HepG2 (cell line): Measurements from ENCODE around the gene KDM8. TPM values are rescaled to one million over a fixed set of nuclear protein-coding genes. Genes with fewer than 3 reads are reported as not detected.

Experiments
- ATAC-seq: fragments of 200-7000 bp; cut with Tn5 transposase; 3 replicates; pipeline ENCODE4 v1.9.1; 2020; ENCODE audit warnings: mild to moderate bottlenecking, moderate library complexity
- BruUV-seq: library from RNA; stranded (reverse); fragments of 400-500 nt; replicated peaks from 2 replicates; lab custom pipeline; 2021; lab: Mats Ljungman, UMichigan
- CTCF ChIA-PET: fragments of 300-600 bp; formaldehyde crosslinking; extraction: SDS; loops from one replicate; lab custom pipeline; 2021; ENCODE audit warnings: low total read pairs, inconsistent platforms, low intra/inter-chr PET ratio; lab: Yijun Ruan, JAX
- POLR2A ChIA-PET: fragments of 350-600 bp; sonication (Branson Sonifier 250); formaldehyde crosslinking; loops from one replicate; lab custom pipeline; 2020; ENCODE audit warnings: antibody characterized with exemption, inconsistent platforms; lab: Yijun Ruan, JAX
- DNase-seq: peaks from one replicate; pipeline ENCODE4 v3.0.0-alpha.2; 2015; ENCODE audit warnings: low spot score
- FAIRE-seq: peaks from 3 replicates; lab custom pipeline; 2011; peaks lifted over from hg19 to GRCh38; lab: Jason Lieb, UNC
- H2AFZ ChIP-seq: one replicate; pipeline ENCODE4 v1.6.1; 2011; ENCODE audit warnings: low read length, inconsistent platforms
- H3K27ac ChIP-seq: fragments of 300-600 bp; 3 replicates; pipeline ENCODE4 v1.8.0; 2011; ENCODE audit warnings: mixed run types, mild to moderate bottlenecking, mixed read lengths, low read length, inconsistent platforms; ENCODE audit not compliant: insufficient read depth; ENCODE audit errors: extremely low read length
- H3K27me3 ChIP-seq, 2 experiments: fragments of 200-600 bp in 1 of 2; 2 replicates in 1 of 2; 3 replicates in 1 of 2; pipeline versions ENCODE4 v1.6.0 to v1.8.0; 2011; ENCODE audit warnings: low read length in 2 of 2, mild to moderate bottlenecking in 2 of 2, moderate library complexity in 2 of 2, inconsistent platforms in 1 of 2; ENCODE audit not compliant: insufficient read depth in 2 of 2, control insufficient read depth in 1 of 2
- H3K36me3 ChIP-seq, 2 experiments: fragments of 200-600 bp in 1 of 2; replicated peaks in 1 of 2; 2 replicates in 1 of 2; 3 replicates in 1 of 2; pipeline versions ENCODE4 v1.5.1 to v1.8.0; 2011; ENCODE audit warnings: low read length in 2 of 2, inconsistent platforms in 1 of 2; ENCODE audit not compliant: insufficient read depth in 2 of 2, control insufficient read depth in 1 of 2
- H3K4me1 ChIP-seq: 2 replicates; pipeline ENCODE4 v1.5.1; 2012; ENCODE audit warnings: low read length, inconsistent platforms; ENCODE audit not compliant: insufficient read depth
- H3K4me2 ChIP-seq: 2 replicates; pipeline ENCODE4 v1.6.0; 2011; ENCODE audit warnings: low read depth, low read length, inconsistent platforms
- H3K4me3 ChIP-seq, 3 experiments: fragments of 200-600 bp in 1 of 3; sonication (generic), shearing (Covaris generic) in 1 of 3; replicated peaks in 1 of 3; 2 replicates each; pipeline ENCODE4 v1.5.1; 2011 to 2016; ENCODE audit warnings: low read length in 3 of 3, inconsistent platforms in 2 of 3, low read depth in 2 of 3, mild to moderate bottlenecking in 2 of 3, control low read depth in 1 of 3, mixed read lengths in 1 of 3; ENCODE audit not compliant: insufficient read depth in 1 of 3
- H3K79me2 ChIP-seq: one replicate; pipeline ENCODE4 v1.6.1; 2011; ENCODE audit warnings: low read length, inconsistent platforms; ENCODE audit not compliant: insufficient read depth
- H3K9ac ChIP-seq: 2 replicates; pipeline ENCODE4 v1.6.0; 2011; ENCODE audit warnings: mild to moderate bottlenecking, low read depth, low read length, inconsistent platforms; ENCODE audit not compliant: insufficient read depth
- H3K9me3 ChIP-seq: 2 replicates; pipeline ENCODE4 v1.5.1; 2012; ENCODE audit warnings: mild to moderate bottlenecking, low read length
- H4K20me1 ChIP-seq: 2 replicates; pipeline ENCODE4 v1.6.0; 2011; ENCODE audit warnings: inconsistent platforms, mild to moderate bottlenecking, low read length, moderate library complexity; ENCODE audit not compliant: insufficient read depth
- CEBPB ChIP-seq: IDR thresholded peaks from 2 replicates; pipeline ENCODE4 v1.6.1; 2011; ENCODE audit warnings: low read depth, low read length, improper control_type of control experiment, borderline replicate concordance
- HMGA1 ChIP-seq: sonication (generic); formaldehyde crosslinking; conservative IDR thresholded peaks from 2 replicates; pipeline ENCODE4 v1.4.0; 2020; ENCODE audit warnings: missing genetic modification reagents
- KDM3A ChIP-seq: IDR thresholded peaks from 2 replicates; pipeline ENCODE4 v1.6.1; 2018; ENCODE audit warnings: low read depth, missing compliant biosample characterization
- KMT2B ChIP-seq: IDR thresholded peaks from 2 replicates; pipeline ENCODE4 v1.6.1; 2016; ENCODE audit warnings: missing genetic modification reagents, missing compliant biosample characterization
- NBN ChIP-seq: fragments of 450-650 bp; conservative IDR thresholded peaks from 2 replicates; pipeline ENCODE4 v1.6.1; 2017
- POLR2AphosphoS5 ChIP-seq: IDR thresholded peaks from 2 replicates; pipeline ENCODE4 v1.6.1; 2012; ENCODE audit warnings: low read depth, low read length
- YEATS2 ChIP-seq: sonication (generic); formaldehyde crosslinking; IDR thresholded peaks from 2 replicates; pipeline ENCODE4 v1.4.0; 2020; ENCODE audit warnings: missing genetic modification reagents, borderline replicate concordance
- ZBTB38 ChIP-seq: sonication (generic); formaldehyde crosslinking; IDR thresholded peaks from 2 replicates; pipeline ENCODE4 v1.5.1; 2020; ENCODE audit warnings: mild to moderate bottlenecking, missing genetic modification reagents
- ZNF34 ChIP-seq: sonication (generic); formaldehyde crosslinking; IDR thresholded peaks from 2 replicates; pipeline ENCODE4 v1.4.0; 2020; ENCODE audit warnings: mild to moderate bottlenecking, missing genetic modification reagents, borderline replicate concordance
- ZNF557 ChIP-seq: sonication (generic); formaldehyde crosslinking; IDR thresholded peaks from 2 replicates; pipeline ENCODE4 v1.4.0; 2020; ENCODE audit warnings: missing genetic modification reagents
- ZNF646 ChIP-seq: sonication (generic); formaldehyde crosslinking; IDR thresholded peaks from 2 replicates; pipeline ENCODE4 v1.9.0; 2021; ENCODE audit warnings: mild to moderate bottlenecking, missing genetic modification reagents
- WGBS: methylation state at CpG from one replicate; pipeline ENCODE4 v1.1.6; 2017; ENCODE audit warnings: low lambda C conversion rate; 5-methylcytosine and 5-hydroxymethylcytosine counted together
- in situ Hi-C: cut with HindIII; loops from 2 replicates; pipeline ENCODE4 v1.10.0; 2017; ENCODE audit warnings: low pct_unique_long_range_greater_than_20kb; ENCODE audit not compliant: extremely low pct_ligation_motif_present
- intact Hi-C: fragments of 100-400 bp; cut with micrococcal nuclease; formaldehyde crosslinking; loops from one replicate; pipeline ENCODE4 v1.10.0; 2022; ENCODE audit not compliant: unreplicated experiment
- polyA plus RNA-seq, 8 experiments: library from polyadenylated mRNA; depleted of rRNA in 3 of 8; stranded (reverse) in 7 of 8; unstranded in 1 of 8; fragments of >200 nt; fragmentation: Illumina TruSeq in 4 of 8; extraction: Trizol in 4 of 8; gene quantifications; 2 replicates each; pipeline versions ENCODE4 v1.2.1 to v1.2.3, GENCODE V29; 2011 to 2016; ENCODE audit warnings: low read depth in 4 of 8, missing spikeins in 1 of 8, mixed read lengths in 1 of 8; ENCODE audit not compliant: insufficient read depth in 1 of 8
- total RNA-seq, 5 experiments: library from RNA; depleted of rRNA; stranded (reverse); fragments of >200 nt; fragmentation: Illumina TruSeq; extraction: Trizol; gene quantifications; 2 replicates each; pipeline ENCODE4 v1.2.3, GENCODE V29; 2016; ENCODE audit warnings: low read depth in 1 of 5
- TF ChIP-seq, protein P1 (sequence below): sonication (generic); formaldehyde crosslinking; IDR thresholded peaks from 2 replicates; pipeline ENCODE4 v1.5.0; 2020; ENCODE audit warnings: missing genetic modification reagents, mild to moderate bottlenecking, borderline replicate concordance

KDM8 gene
- total and polyA plus RNA-seq, 2 of the 13 experiments (the other 11 are each of a cell fraction or from before 2014, with no cell fraction given) = 3.3 to 8.6 TPM

DNA sequence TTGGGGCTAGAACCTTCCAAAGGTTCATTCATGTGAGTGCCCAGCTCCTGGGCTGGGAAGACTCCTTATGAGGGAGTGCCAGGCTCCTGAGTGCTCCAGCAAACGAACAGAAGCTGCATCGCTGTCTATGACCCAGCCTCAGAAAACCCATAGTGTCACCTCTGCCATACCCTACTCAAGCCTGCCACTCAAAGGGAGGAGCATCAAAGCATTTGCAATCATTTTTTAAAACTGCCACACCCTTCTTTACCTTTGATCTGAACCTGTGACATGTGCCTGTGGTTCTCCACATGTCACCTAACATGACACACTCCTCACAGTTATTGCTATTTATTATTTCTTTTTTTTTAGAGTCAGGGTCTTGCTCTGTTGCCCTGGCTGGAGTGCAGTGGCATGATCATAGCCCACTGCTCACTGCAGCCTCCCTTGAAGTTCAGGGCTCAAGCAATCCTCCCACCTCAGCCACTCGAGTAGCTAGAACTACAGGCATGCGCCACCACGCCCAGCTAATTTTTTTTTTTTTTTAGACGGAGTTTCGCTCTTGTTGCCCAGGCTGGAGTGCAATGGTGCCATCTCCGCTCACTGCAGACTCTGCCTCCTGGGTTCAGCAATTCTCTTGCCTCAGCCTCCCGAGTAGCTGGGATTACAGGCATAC lies 7.3 kb upstream of the KDM8 start:
- CTCF ChIA-PET = no interaction called here
- H4K20me1 ChIP-seq = no peaks in the 10 kb centered on the region
- POLR2A ChIA-PET = no interaction called here

More for the DNA sequence above, 7.3 kb upstream of the KDM8 start:
- DNase-seq (no peak), FAIRE-seq (no peak), ATAC-seq (no peak)
- no peaks in the 10 kb centered on the region for H3K9me3 ChIP-seq
- H3K9ac ChIP-seq = no peak overlapping the region
- 39% methylated on average over 9 of the region's 9 CpGs for WGBS
- H3K27me3 ChIP-seq = peaks cover 0 to 3% of the 10 kb centered on the region in 2 experiments; a peak in 1 of 5 replicates
- intact Hi-C loops (no loop called here), in situ Hi-C loops (no loop called here)
- no TSS peak for BruUV-seq
- H2AFZ ChIP-seq = no peak overlapping the region
- H3K36me3 ChIP-seq = no peaks in the 10 kb centered on the region
- TF ChIP-seq, protein P1, sequence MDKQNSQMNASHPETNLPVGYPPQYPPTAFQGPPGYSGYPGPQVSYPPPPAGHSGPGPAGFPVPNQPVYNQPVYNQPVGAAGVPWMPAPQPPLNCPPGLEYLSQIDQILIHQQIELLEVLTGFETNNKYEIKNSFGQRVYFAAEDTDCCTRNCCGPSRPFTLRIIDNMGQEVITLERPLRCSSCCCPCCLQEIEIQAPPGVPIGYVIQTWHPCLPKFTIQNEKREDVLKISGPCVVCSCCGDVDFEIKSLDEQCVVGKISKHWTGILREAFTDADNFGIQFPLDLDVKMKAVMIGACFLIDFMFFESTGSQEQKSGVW = no peak
- TF ChIP-seq CEBPB (no peak), ZBTB38 (CRISPR knock-in tag) (no peak), ZNF557 (CRISPR knock-in tag) (no peak), HMGA1 (CRISPR knock-in tag) (no peak), KDM3A (CRISPR knock-in tag) (no peak), NBN (no peak), ZNF34 (CRISPR knock-in tag) (no peak), KMT2B (CRISPR knock-in tag) (no peak), POLR2AphosphoS5 (no peak), ZNF646 (CRISPR knock-in tag) (no peak), YEATS2 (CRISPR knock-in tag) (no peak)
- no peak overlapping the region for H3K4me3 ChIP-seq
- no peaks in the 10 kb centered on the region for H3K79me2 ChIP-seq
- H3K27ac ChIP-seq = no peak overlapping the region
- H3K4me1 ChIP-seq = peaks cover 6% of the 10 kb centered on the region; the same call in 1 of the 2 replicates
- H3K4me2 ChIP-seq = no peak overlapping the region
